Activated CD4-positive, alpha-beta T cell treated with anti-CD3 and anti-CD28 coated beads, Interleukin-2, amount 50 U/mL, for 24 hours (primary cell): ENCODE data around the gene SPEG.
A peak's percentile ranks its signal among the peaks of the same experiment; 100 is the strongest.

Experiments
- DNase-seq, 2 donors: peaks; one replicate each; pipeline ENCODE4 v3.0.0-alpha.2; 2020; ENCODE audit warnings: low read depth in 1 of 2, low spot score in 1 of 2

Gene SPEG

DNA sequence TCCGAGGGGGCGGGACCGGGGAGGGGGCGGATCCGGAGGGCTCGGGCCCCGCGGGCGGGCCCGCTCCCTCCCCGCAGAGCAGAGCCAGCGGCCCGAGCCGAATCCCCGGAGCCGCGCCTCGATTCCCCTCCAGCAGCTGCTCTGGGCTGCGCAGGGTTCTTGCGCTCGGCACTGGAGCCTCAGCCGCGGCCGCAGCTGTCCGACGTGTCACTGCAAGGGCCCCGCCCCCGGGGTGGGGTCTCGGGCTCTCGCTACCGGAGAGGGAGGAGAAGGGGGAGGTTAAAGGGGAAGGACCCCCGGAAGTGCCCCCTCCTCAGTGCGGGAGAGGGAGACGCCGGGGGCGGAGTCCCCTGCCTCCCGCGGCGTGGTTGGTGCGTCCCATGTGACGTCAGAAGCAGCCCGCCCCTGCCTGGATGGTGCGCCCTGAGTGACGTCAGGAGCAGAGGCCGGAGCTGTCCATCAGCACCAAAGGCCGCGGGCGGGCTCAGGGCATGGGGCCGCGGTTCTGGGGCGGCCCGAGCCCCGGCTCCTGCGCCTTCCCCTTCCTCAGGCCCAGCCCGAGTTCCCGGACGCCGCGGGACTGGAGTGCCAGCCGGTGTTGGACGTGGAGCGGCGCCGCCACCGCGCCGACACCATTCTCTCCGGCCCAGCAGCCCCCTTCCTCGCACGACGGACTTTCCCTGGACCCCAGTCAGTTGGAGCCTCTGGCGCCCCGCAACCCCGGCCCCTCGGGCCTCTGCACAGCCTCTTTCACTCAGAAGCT is 109.1 kb downstream of the SPEG start, which contains the start of the genes CHPF and TMEM198:
Gene CHPF (minus strand): TSS at position 214 of the 763 bp plus-strand sequence. CDS start 271 bp downstream, outside the sequence.
Gene TMEM198 (plus strand): TSS at position 433 of the 763 bp plus-strand sequence. CDS start 700 bp downstream, outside the sequence.
- peak; percentile 84 to 93 for DNase-seq

- DNase-seq = no peak
Measured at GRCh38 chr2:219544567-219544966, 109.9 kb downstream of the SPEG start.

DNA sequence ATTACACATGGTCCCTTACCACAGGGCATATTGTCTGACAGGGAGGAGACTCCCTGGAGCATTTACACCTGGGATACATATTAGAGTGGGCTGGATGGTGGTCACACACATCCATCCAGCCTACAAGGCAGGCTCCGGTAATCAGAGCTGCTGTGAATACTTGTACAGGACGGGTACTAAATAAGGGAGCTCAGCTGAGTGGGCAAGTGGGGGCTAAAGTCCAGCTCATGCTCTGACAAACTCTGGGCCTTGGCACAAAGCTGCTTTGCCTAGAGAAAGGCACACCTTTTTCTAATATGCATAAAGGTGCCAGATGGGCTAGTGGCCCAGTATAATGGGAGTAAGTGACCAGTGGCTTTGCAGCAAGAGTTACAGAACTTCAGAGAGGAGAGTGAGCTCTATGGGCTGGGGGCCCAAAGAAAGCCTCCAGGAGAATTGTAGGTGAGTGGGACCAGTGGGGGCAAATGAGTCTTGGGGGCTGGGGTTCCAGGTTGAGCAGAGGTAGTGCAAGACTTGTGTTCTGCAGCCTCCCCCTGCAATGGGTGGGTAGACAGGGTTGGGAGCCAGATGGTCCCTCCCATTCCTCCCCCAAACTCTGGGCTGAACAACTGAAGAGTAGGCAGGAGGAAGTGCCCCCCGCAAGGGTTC is 110.8 kb downstream of the SPEG start:
- no peak for DNase-seq

DNA sequence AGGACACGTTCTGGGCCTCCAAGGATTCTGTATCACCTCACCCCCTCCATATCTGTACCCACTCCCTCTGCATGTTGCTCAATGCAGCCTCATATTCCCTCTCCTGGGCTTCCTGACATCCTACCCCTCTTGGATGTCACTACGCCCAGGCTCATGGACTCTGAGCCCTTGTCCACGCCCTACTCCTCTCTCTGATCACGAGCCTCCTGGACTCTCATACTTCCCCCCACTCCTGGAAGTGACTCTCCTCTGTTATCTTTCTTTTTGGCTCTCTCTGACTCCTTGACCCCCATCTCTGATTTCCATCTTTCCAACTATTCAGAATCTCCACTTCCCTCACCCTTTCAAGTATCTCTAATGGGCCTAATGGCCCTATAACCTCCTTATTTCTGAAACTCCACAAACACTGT is 111.3 kb downstream of the SPEG start:
- no peak for DNase-seq

GRCh38 chr2:219547621-219548020 is 113.0 kb downstream of the SPEG start:
- DNase-seq = no peak
